ENCODE measurements around the gene ADAMTS16. TPM values are rescaled to one million over a fixed set of nuclear protein-coding genes. Genes with fewer than 3 reads are reported as not detected.

Gene ADAMTS16
- total and polyA plus RNA-seq, 3 experiments from 2014 or later, result not detected

GRCh38 chr5:5234912-5235311, 94.8 kb downstream of the ADAMTS16 start:
- H3K4me3 Mint-ChIP-seq, result no peak overlapping the region
- no peak overlapping the region for H3K27ac ChIP-seq (ENCODE audit: low read depth, low read length)
- no peaks in the 10 kb centered on the region for H3K4me1 ChIP-seq (ENCODE audit: insufficient read depth, low read length)
- POLR2A ChIA-PET, result no interaction called here
- no peaks in the 10 kb centered on the region for H3K4me1 Mint-ChIP-seq
- H3K27me3 ChIP-seq (ENCODE audit: insufficient read depth, low read length, poor library complexity, severe bottlenecking), result no peaks in the 10 kb centered on the region
- H3K9me3 Mint-ChIP-seq, result peaks cover 0 to 6% (median under 1%) of the 10 kb centered on the region in 5 donors
- H3K27ac Mint-ChIP-seq, result no peak overlapping the region
- no peaks in the 10 kb centered on the region for H3K36me3 Mint-ChIP-seq
- no peaks in the 10 kb centered on the region for H3K9me3 ChIP-seq (ENCODE audit: low read length)
- H3K4me3 ChIP-seq (ENCODE audit: low read length), result no peak overlapping the region
- H3K36me3 ChIP-seq (ENCODE audit: insufficient read depth, low read length), result no peaks in the 10 kb centered on the region
- no peaks in the 10 kb centered on the region for H3K27me3 Mint-ChIP-seq
- DNase-seq, result no peak
- CTCF ChIA-PET, result interaction anchor here (0.7 to 1.1 kb wide), 2 partner anchors 9 to 12 kb away, joined by 3 read pairs; no protein-coding TSS in a partner anchor

DNA sequence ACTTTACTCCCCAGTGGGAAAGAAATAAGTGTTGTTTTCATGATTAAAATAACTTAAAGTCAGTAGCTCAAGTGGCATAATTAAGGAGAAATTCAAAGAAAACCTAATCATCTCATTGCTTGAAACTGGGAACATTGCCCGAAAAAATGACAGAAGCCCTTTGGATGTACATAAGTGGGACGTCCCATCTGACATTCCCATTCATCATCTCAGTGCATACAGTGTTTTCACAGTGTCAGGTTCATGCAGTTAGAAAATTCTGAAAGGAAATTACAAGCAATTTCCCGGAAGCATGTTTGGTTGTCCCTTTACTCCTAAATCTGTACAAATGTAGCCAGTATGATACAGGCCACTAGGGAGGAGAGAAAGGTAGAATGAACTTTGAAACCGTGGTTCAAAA, 95.6 kb downstream of the ADAMTS16 start:
- Histone ChIP-seq H3K4me3 (ENCODE audit: low read length) (no peak overlapping the region), H3K9me3 (ENCODE audit: low read length) (no peaks in the 10 kb centered on the region), H3K27me3 (ENCODE audit: insufficient read depth, low read length, poor library complexity, severe bottlenecking) (no peaks in the 10 kb centered on the region), H3K27ac (ENCODE audit: low read depth, low read length) (no peak overlapping the region), H3K36me3 (ENCODE audit: insufficient read depth, low read length) (no peaks in the 10 kb centered on the region), H3K4me1 (ENCODE audit: insufficient read depth, low read length) (no peaks in the 10 kb centered on the region)
- no peaks in the 10 kb centered on the region for H3K4me1 Mint-ChIP-seq
- ChIA-PET CTCF (no interaction called here), POLR2A (no interaction called here)
- DNase-seq, result no peak
- H3K9me3 Mint-ChIP-seq, result peaks cover 0 to 6% (median 0%) of the 10 kb centered on the region in 5 donors
- H3K27ac Mint-ChIP-seq, result no peak overlapping the region
- no peak overlapping the region for H3K4me3 Mint-ChIP-seq
- no peaks in the 10 kb centered on the region for H3K36me3 Mint-ChIP-seq
- no peaks in the 10 kb centered on the region for H3K27me3 Mint-ChIP-seq

GRCh38 chr5:5239191-5239590, 99.1 kb downstream of the ADAMTS16 start:
- Mint-ChIP-seq H3K27me3 (peaks cover 0 to 3% of the 10 kb centered on the region in 2 donors), H3K4me3 (no peak overlapping the region), H3K36me3 (no peaks in the 10 kb centered on the region), H3K4me1 (no peaks in the 10 kb centered on the region), H3K27ac (no peak overlapping the region), H3K9me3 (peaks cover 0 to 2% (median 0%) of the 10 kb centered on the region in 5 donors)
- ChIA-PET CTCF (no interaction called here), POLR2A (no interaction called here)
- Histone ChIP-seq H3K9me3 (ENCODE audit: low read length) (no peaks in the 10 kb centered on the region), H3K36me3 (ENCODE audit: insufficient read depth, low read length) (no peaks in the 10 kb centered on the region), H3K4me1 (ENCODE audit: insufficient read depth, low read length) (no peaks in the 10 kb centered on the region), H3K27ac (ENCODE audit: low read depth, low read length) (no peak overlapping the region), H3K27me3 (ENCODE audit: insufficient read depth, low read length, poor library complexity, severe bottlenecking) (no peaks in the 10 kb centered on the region), H3K4me3 (ENCODE audit: low read length) (no peak overlapping the region)
- DNase-seq, result no peak

GRCh38 chr5:5240234-5240633, 100.1 kb downstream of the ADAMTS16 start:
- H3K36me3 ChIP-seq (ENCODE audit: insufficient read depth, low read length), result no peaks in the 10 kb centered on the region
- H3K27me3 ChIP-seq (ENCODE audit: insufficient read depth, low read length, poor library complexity, severe bottlenecking), result no peaks in the 10 kb centered on the region
- ChIA-PET POLR2A (no interaction called here), CTCF (no interaction called here)
- Mint-ChIP-seq H3K36me3 (no peaks in the 10 kb centered on the region), H3K27me3 (peaks cover 0 to 3% of the 10 kb centered on the region in 2 donors), H3K4me3 (no peak overlapping the region), H3K9me3 (peaks cover 0 to 4% (median 0%) of the 10 kb centered on the region in 5 donors), H3K4me1 (no peaks in the 10 kb centered on the region), H3K27ac (no peak overlapping the region)
- DNase-seq, result no peak
- H3K4me3 ChIP-seq (ENCODE audit: low read length), result no peak overlapping the region
- H3K9me3 ChIP-seq (ENCODE audit: low read length), result no peaks in the 10 kb centered on the region
- H3K4me1 ChIP-seq (ENCODE audit: insufficient read depth, low read length), result no peaks in the 10 kb centered on the region
- no peak overlapping the region for H3K27ac ChIP-seq (ENCODE audit: low read depth, low read length)

DNA sequence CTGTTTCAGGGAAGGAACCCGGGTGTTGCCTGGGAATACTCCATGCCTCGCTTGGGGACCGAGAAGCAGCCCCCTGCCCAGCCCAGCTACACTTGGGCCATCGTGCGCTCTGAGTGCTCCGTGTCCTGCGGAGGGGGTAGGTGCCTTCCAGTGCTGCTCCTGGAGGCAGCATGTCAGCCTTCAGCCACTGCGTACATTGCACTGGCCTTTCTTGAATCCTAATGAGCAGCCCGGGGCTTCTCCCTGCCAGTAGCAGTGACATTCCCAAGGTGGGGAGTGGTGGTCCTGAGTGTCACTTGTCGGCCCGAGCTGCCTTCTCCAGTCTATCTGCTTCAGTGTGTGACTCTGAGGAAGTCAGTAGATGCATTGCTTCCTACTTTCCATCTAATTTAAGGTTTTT, 101.9 kb downstream of the ADAMTS16 start:
- Mint-ChIP-seq H3K4me3 (no peak overlapping the region), H3K27me3 (peaks cover 0 to 3% of the 10 kb centered on the region in 2 donors), H3K4me1 (no peaks in the 10 kb centered on the region), H3K9me3 (peaks cover 0 to 7% (median 0%) of the 10 kb centered on the region in 5 donors), H3K36me3 (no peaks in the 10 kb centered on the region), H3K27ac (no peak overlapping the region)
- H3K4me3 ChIP-seq (ENCODE audit: low read length), result no peak overlapping the region
- no peaks in the 10 kb centered on the region for H3K9me3 ChIP-seq (ENCODE audit: low read length)
- CTCF ChIA-PET, result no interaction called here
- POLR2A ChIA-PET, result no interaction called here
- no peak overlapping the region for H3K27ac ChIP-seq (ENCODE audit: low read depth, low read length)
- H3K4me1 ChIP-seq (ENCODE audit: insufficient read depth, low read length), result no peaks in the 10 kb centered on the region
- no peaks in the 10 kb centered on the region for H3K27me3 ChIP-seq (ENCODE audit: insufficient read depth, low read length, poor library complexity, severe bottlenecking)
- no peaks in the 10 kb centered on the region for H3K36me3 ChIP-seq (ENCODE audit: insufficient read depth, low read length)
- DNase-seq, result no peak

DNA sequence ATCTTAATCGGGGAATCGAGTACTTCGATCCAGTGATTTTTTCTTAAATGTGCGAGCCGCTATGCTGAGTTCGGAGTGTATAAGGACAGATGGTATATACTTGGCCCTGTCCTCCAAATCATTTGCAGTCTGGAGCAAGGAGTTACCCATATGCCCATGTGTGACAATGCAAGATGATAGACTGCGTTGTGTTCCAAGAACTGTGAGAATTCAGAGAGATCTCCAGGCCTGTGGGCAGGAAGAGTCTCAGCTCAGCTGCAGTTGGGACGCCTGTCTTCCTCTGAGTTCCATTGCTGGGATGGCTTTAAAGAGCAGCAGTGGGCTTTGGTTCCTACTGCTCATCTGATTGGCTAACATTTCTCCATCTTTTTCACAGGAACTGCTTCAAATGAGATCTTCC, 106.6 kb downstream of the ADAMTS16 start:
- Histone ChIP-seq H3K27ac (ENCODE audit: low read depth, low read length) (no peak overlapping the region), H3K9me3 (ENCODE audit: low read length) (no peaks in the 10 kb centered on the region), H3K4me1 (ENCODE audit: insufficient read depth, low read length) (no peaks in the 10 kb centered on the region), H3K4me3 (ENCODE audit: low read length) (no peak overlapping the region), H3K27me3 (ENCODE audit: insufficient read depth, low read length, poor library complexity, severe bottlenecking) (no peaks in the 10 kb centered on the region), H3K36me3 (ENCODE audit: insufficient read depth, low read length) (no peaks in the 10 kb centered on the region)
- H3K27me3 Mint-ChIP-seq, result peaks cover 0 to 2% of the 10 kb centered on the region in 2 donors
- ChIA-PET CTCF (no interaction called here), POLR2A (no interaction called here)
- peaks cover 0 to 13% (median 0%) of the 10 kb centered on the region in 5 donors for H3K9me3 Mint-ChIP-seq
- H3K4me1 Mint-ChIP-seq, result no peaks in the 10 kb centered on the region
- no peaks in the 10 kb centered on the region for H3K36me3 Mint-ChIP-seq
- DNase-seq, result no peak
- H3K27ac Mint-ChIP-seq, result no peak overlapping the region
- no peak overlapping the region for H3K4me3 Mint-ChIP-seq

DNA sequence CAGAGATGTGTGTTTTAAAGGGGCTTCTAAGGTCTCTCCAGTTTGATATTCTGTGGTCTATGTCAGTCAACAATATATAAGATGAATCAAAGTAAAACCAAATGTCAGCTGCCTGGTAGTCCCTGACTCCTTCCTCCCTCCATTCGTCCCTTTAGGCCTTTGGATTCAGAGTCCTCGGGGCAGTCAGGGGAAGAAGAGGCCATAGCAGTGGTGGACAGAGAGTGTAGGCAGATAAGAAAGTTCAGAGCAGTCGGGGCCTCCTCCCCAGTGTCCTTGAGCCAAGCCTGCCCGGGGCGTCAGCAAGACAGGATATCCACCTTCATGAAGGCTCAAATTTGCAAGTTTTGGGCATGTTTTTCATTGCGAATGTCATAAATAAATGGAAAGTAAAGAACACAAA, 110.6 kb downstream of the ADAMTS16 start:
- Histone ChIP-seq H3K9me3 (ENCODE audit: low read length) (no peaks in the 10 kb centered on the region), H3K4me3 (ENCODE audit: low read length) (no peak overlapping the region), H3K27ac (ENCODE audit: low read depth, low read length) (no peak overlapping the region), H3K27me3 (ENCODE audit: insufficient read depth, low read length, poor library complexity, severe bottlenecking) (no peaks in the 10 kb centered on the region), H3K36me3 (ENCODE audit: insufficient read depth, low read length) (no peaks in the 10 kb centered on the region), H3K4me1 (ENCODE audit: insufficient read depth, low read length) (no peaks in the 10 kb centered on the region)
- Mint-ChIP-seq H3K27me3 (peaks cover 0 to 2% of the 10 kb centered on the region in 2 donors), H3K4me1 (no peaks in the 10 kb centered on the region), H3K9me3 (peaks cover 4 to 15% (median 10%) of the 10 kb centered on the region in 5 donors), H3K27ac (no peak overlapping the region), H3K4me3 (no peak overlapping the region), H3K36me3 (no peaks in the 10 kb centered on the region)
- CTCF ChIA-PET, result no interaction called here
- DNase-seq, result no peak
- POLR2A ChIA-PET, result no interaction called here

DNA sequence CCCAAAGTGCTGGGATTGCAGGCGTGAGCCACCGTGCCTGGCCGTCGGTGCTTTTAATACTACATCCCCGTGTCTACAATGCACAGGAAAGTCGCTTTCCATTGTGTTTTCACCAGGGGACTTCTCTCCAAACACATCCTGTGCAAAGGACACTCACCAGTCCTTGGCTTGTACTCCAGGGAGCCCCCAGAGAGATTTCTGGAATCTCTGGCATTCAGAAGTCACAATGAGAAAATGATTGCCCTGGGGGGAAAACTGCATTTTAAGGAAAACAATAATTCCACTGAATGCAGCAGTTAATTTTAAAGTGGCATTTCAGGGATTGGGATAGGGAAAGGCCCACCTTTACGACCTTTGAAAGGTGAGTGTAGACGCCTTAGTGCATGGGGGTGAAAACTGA, 112.0 kb downstream of the ADAMTS16 start:
- Histone ChIP-seq H3K9me3 (ENCODE audit: low read length) (no peaks in the 10 kb centered on the region), H3K27ac (ENCODE audit: low read depth, low read length) (no peak overlapping the region), H3K36me3 (ENCODE audit: insufficient read depth, low read length) (no peaks in the 10 kb centered on the region), H3K4me3 (ENCODE audit: low read length) (no peak overlapping the region), H3K4me1 (ENCODE audit: insufficient read depth, low read length) (no peaks in the 10 kb centered on the region), H3K27me3 (ENCODE audit: insufficient read depth, low read length, poor library complexity, severe bottlenecking) (no peaks in the 10 kb centered on the region)
- H3K9me3 Mint-ChIP-seq, result peaks cover 7 to 23% (median 12%) of the 10 kb centered on the region in 5 donors
- no peaks in the 10 kb centered on the region for H3K4me1 Mint-ChIP-seq
- ChIA-PET CTCF (no interaction called here), POLR2A (no interaction called here)
- no peaks in the 10 kb centered on the region for H3K36me3 Mint-ChIP-seq
- H3K27me3 Mint-ChIP-seq, result peaks cover 0 to 2% of the 10 kb centered on the region in 2 donors
- no peak for DNase-seq
- H3K4me3 Mint-ChIP-seq, result no peak overlapping the region
- H3K27ac Mint-ChIP-seq, result no peak overlapping the region

DNA sequence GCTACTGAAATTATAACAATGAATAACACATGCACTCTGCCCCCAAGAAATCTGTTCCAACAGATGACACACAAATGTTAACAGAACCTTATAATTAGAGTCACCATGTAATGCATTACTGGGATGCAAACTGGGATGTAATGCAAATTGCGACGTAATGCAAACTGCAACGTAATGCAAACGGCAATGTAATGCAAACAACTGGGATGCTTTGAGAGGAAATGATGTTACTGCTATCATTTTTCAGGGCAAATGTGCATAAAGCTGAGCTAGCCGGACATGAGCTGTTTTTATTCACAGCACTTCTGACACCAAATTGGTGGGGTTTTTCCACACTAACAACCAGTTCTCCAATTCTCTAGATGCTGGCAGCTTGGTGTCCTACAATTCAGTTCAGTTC, 117.2 kb downstream of the ADAMTS16 start:
- H3K36me3 ChIP-seq (ENCODE audit: insufficient read depth, low read length), result no peaks in the 10 kb centered on the region
- Mint-ChIP-seq H3K27ac (no peak overlapping the region), H3K27me3 (no peaks in the 10 kb centered on the region), H3K4me3 (no peak overlapping the region), H3K4me1 (no peaks in the 10 kb centered on the region), H3K9me3 (peaks cover 7 to 23% (median 10%) of the 10 kb centered on the region in 5 donors), H3K36me3 (no peaks in the 10 kb centered on the region)
- H3K9me3 ChIP-seq (ENCODE audit: low read length), result no peaks in the 10 kb centered on the region
- no peaks in the 10 kb centered on the region for H3K27me3 ChIP-seq (ENCODE audit: insufficient read depth, low read length, poor library complexity, severe bottlenecking)
- no peaks in the 10 kb centered on the region for H3K4me1 ChIP-seq (ENCODE audit: insufficient read depth, low read length)
- no peak overlapping the region for H3K27ac ChIP-seq (ENCODE audit: low read depth, low read length)
- ChIA-PET POLR2A (no interaction called here), CTCF (no interaction called here)
- DNase-seq, result no peak
- no peak overlapping the region for H3K4me3 ChIP-seq (ENCODE audit: low read length)

Measured in CD8-positive, alpha-beta memory T cell (primary cell).